Measurements from ENCODE around the gene SEZ6L2. TPM values are rescaled to one million over a fixed set of nuclear protein-coding genes. Genes with fewer than 3 reads are reported as not detected.

SEZ6L2 gene
- total RNA-seq, result 0.65 and 5.9 TPM in 2 replicates

DNA sequence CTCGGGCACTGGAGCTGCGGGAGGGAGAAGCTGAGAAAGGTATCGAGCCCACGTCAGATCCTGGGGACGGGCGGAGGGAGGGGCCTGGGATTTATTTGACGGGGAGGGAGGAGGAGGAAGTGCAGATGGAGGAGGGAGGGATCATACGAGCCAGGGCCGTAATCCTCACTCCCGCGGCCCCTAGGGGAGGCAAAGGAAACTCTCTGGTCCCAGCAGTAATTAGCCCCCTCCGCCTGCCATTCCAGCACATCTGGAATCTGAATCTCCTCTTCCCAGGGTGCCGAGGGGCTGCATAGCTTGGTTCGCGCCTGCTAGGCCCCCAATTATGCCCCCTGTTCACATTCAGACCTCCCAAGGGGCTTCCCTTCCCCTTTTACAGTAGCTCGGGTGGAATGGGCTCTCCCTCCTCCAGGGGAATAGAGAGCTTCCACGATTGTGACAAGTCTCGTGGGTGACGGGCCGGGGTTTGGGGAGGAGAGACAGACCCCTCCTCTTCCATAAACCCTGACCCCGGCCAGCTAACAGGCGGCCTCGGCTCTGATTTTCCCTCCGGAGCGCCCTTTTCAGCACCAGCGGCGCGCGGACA, at the start of gene SEZ6L2:
Gene SEZ6L2 (minus strand): TSS at position 35 of the 586 bp plus-strand sequence. CDS start 531 bp downstream, outside the sequence.

DNA sequence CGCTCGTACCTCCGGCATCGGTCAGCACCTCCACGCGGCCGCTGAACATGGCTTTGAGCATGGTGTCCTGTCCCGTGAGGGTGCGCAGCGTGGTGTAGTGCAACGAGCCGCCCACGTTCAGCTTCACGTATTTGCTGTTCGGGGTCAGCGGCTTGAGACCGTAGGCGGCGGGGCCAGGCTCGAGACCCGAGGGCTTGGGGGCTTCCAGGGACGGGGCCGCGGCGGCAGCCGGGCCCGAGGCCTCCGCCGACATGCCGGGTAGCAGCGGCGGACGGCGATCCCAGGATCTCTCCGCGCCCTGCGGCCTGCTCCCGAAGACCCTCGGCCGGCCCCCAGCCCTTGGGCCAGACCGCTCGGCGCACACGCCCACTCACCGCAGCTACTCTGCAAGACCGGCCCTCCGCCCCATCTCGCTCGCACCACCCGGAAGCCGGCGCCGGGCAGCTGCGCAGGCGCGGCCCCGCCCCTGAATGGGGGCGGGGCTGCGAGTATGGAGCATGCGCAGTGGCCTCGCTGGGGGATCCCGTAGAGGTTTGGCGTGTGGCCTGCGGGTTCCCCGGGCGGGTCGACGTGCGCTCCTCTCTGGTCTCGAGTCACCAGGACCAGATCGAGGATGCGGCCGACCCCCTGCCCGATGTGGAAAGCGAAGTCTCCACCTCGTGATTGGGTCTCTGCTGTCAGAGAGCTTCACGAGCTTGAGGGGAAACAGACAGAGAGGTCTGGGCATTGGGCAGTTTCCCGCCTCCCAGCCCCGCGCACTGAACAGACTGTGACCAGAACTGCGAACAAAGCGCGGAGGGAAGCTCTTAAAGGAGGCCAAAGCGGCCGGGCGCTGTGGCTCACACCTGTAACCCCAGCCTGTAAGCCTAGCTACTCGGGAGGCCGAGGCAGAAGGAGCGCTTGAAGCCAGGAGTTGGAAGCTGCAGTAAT, 26.7 kb upstream of the SEZ6L2 start, which contains the start of gene KCTD13:
Gene KCTD13 (minus strand): TSS at position 446 of the 930 bp plus-strand sequence. CDS start 193 bp downstream, at position 253.

DNA sequence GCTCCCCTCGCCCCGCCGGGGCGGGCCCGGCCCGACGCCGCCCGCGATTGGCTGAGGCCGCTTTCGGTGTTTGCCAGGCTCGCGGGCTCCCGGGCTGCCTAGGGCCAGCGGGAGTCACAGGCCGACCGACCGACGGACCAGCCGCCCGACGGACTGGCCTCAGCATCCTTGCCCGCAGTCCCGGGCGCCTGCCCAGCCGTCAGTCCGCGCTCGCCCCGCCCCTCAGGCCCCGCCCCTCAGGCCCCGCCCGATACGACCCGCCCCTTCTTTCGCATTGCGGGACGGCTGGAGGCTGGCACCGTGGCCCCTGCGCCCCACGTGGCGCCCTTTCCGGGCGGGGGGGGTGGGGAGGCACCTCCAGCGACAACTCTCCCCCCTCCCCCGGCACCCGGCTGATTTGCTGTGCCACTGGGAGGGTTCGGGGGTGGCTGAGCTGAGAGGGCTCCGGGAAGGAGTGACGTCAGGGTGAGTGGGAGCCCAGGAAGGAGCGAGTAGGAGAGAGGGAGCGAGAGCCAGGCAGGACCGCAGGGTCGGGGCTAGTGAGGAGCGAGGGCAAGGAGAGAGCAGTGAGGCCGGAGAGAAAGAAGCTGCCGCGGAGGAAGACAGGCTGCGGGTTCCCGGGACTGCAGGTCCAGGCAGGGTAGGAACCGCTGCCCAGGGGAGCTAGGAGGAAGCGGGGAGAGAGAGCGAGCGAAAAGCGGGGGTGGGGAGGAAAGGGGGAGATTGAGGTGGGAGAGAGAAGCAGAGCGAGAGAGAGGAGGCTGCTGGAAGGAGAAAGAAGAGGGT, 945 bp upstream of the SEZ6L2 start, which contains the start of gene ASPHD1:
Gene ASPHD1 (plus strand): TSS at position 387 of the 786 bp plus-strand sequence. CDS start 484 bp downstream, outside the sequence.

DNA sequence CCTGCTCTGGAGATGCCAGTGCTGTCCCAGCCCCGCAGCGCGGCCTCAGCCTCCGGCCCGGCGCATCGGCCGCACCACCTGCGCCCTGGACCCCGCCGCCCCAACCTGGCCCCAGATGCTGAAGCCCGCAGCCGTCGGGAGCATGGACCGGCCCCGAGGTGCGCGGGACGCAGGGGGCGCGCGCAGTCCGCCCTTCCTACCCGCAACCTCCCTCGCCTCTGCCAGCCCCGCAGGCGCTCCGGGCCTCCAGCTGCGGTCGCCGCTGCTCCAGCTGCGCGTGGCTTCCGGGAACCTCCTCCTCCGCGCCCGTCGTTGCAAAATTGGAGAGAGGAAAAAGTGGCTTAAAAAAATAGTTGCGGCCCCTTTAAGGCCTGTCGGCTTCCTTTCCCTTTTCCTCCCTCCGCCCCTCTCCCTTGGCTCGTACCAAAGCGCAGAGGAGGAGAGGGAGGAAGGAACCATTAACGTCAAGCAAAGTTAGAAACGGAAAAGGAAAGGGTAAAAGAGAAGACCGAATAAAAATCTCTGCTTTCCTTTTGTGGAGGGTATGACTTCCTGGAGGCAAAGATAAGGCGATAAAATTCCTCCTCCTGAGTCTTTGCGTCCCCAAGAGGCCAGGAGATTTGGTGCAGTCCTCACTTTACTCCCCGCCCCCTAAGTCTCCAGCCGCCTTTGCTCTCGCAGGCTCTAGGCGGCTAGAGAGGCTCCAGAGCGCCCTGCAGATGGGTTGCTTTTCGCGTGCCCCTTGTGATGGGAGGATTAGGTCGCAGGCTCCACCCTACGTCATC, 36.3 kb downstream of the SEZ6L2 start, which contains the start of gene CDIPT:
Gene CDIPT (minus strand): TSS at position 343 of the 785 bp plus-strand sequence. CDS start 369 bp downstream, outside the sequence.

Other genes starting within 250 kb of the SEZ6L2 start
- gene SPN, start 236.3 kb downstream of the SEZ6L2 start, total RNA-seq, result not detected in 2 replicates
- 0.81 TPM in 1 of 2 replicates, not detected in the other for gene QPRT, start 220.4 kb downstream of the SEZ6L2 start, total RNA-seq
- not detected in 2 replicates for gene C16orf54, start 153.6 kb downstream of the SEZ6L2 start, total RNA-seq
- not detected in 2 replicates for gene ZG16, start 121.3 kb downstream of the SEZ6L2 start, total RNA-seq
- 38.6 and 60.5 TPM in 2 replicates for gene KIF22, start 108.8 kb downstream of the SEZ6L2 start, total RNA-seq
- gene MAZ, start 93.0 kb downstream of the SEZ6L2 start, total RNA-seq, result 171 and 211 TPM in 2 replicates
- gene PRRT2, start 87.4 kb downstream of the SEZ6L2 start, total RNA-seq, result 0.25 TPM in 1 of 2 replicates, not detected in the other
- gene PAGR1, start 83.4 kb downstream of the SEZ6L2 start, total RNA-seq, result 15.1 and 15.4 TPM in 2 replicates
- gene MVP, start 79.1 kb downstream of the SEZ6L2 start, total RNA-seq, result 223 and 253 TPM in 2 replicates
- 63.0 and 90.8 TPM in 2 replicates for gene CDIPT, start 36.3 kb downstream of the SEZ6L2 start, total RNA-seq
- gene ASPHD1, start 938 bp upstream of the SEZ6L2 start, total RNA-seq, result 0.32 and 0.63 TPM in 2 replicates
- gene KCTD13, start 26.7 kb upstream of the SEZ6L2 start, total RNA-seq, result 2.9 and 7.9 TPM in 2 replicates
- gene TMEM219, start 62.5 kb upstream of the SEZ6L2 start, total RNA-seq, result 52.2 and 80.0 TPM in 2 replicates
- gene TAOK2, start 74.3 kb upstream of the SEZ6L2 start, total RNA-seq, result 98.1 and 119 TPM in 2 replicates
- 6.6 and 8.2 TPM in 2 replicates for gene HIRIP3, start 96.1 kb upstream of the SEZ6L2 start, total RNA-seq
- 13.9 and 20.0 TPM in 2 replicates for gene INO80E, start 96.7 kb upstream of the SEZ6L2 start, total RNA-seq
- gene DOC2A, start 111.5 kb upstream of the SEZ6L2 start, total RNA-seq, result 0.32 and 0.63 TPM in 2 replicates
- not detected in 2 replicates for gene C16orf92, start 123.6 kb upstream of the SEZ6L2 start, total RNA-seq
- gene TLCD3B, start 131.7 kb upstream of the SEZ6L2 start, total RNA-seq, result 0.16 TPM in 1 of 2 replicates, not detected in the other
- gene ALDOA, start 166.2 kb upstream of the SEZ6L2 start, total RNA-seq, result 249 and 321 TPM in 2 replicates
- 205 and 215 TPM in 2 replicates for gene PPP4C, start 176.4 kb upstream of the SEZ6L2 start, total RNA-seq
- gene TBX6, start 192.4 kb upstream of the SEZ6L2 start, total RNA-seq, result 0.16 and 0.19 TPM in 2 replicates
- 13.6 and 18.4 TPM in 2 replicates for gene YPEL3, start 196.7 kb upstream of the SEZ6L2 start, total RNA-seq
- 0.49 and 2.5 TPM in 2 replicates for gene GDPD3, start 214.0 kb upstream of the SEZ6L2 start, total RNA-seq
- gene MAPK3, start 223.7 kb upstream of the SEZ6L2 start, total RNA-seq, result 27.4 and 39.0 TPM in 2 replicates